ENCODE measurements around the gene VAV2. TPM values are rescaled to one million over a fixed set of nuclear protein-coding genes. Genes with fewer than 3 reads are reported as not detected.

Gene VAV2
- total RNA-seq, 1 experiment from 2014 or later: 3.5 TPM

DNA sequence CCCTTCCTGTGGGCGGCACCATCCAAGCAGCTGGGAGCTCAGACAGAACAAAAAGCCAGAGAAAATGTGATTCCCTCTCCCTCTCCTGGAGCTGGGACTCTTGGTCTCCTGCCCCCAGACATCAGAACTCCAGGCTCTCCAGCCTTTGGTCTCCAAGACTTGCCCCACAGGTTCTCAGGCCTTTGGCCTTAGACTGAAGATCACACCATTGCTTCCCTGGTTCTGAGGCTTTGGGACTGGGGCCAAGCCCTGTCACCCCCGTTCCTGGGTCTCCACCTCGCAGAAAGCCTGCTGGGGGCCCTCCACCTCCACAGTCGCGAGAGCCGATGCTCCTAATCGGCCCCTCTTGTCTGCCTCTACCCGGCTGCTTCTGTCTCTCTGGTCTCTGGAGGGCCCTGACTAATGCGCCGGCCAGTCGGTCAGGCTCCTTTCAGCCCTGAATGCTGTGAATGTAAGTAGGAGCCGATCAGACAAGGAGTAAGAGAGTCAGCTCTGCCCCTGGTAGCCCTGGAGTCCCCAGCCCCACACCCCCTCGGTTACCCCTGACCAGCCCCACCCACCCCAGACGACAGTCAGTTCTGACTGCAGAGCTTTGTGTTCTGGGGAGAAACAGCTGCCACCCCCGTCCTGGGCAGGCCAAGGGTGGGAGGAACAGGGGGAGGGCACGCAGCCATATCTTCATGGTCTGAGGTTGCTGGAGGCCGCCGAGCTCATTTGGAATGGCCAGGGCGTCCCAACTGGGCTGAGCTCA is 57.5 kb downstream of the VAV2 start:
- no peak overlapping the region for H3K27ac ChIP-seq (ENCODE audit: low read length)
- no peaks in the 10 kb centered on the region for H3K4me1 ChIP-seq (ENCODE audit: low read length)
- no peak overlapping the region for H3K4me3 ChIP-seq (ENCODE audit: low read length)
- no peaks in the 10 kb centered on the region for H3K36me3 ChIP-seq (ENCODE audit: insufficient read depth, low read length)
- no peak for DNase-seq
- H3K27me3 ChIP-seq (ENCODE audit: low read length): no peaks in the 10 kb centered on the region
- H4K20me1 ChIP-seq (ENCODE audit: insufficient read depth, low read depth, low read length): peaks cover 35% of the 10 kb centered on the region; the same call in 1 of the 2 replicates
- H3K4me2 ChIP-seq (ENCODE audit: low read depth, low read length, poor library complexity, severe bottlenecking): no peak overlapping the region
- no peaks in the 10 kb centered on the region for H3K79me2 ChIP-seq (ENCODE audit: low read length)
- no peaks in the 10 kb centered on the region for H3K9me2 ChIP-seq (replicated peaks; ENCODE audit: insufficient read depth, low read length)
- no peak overlapping the region for H3K9ac ChIP-seq (ENCODE audit: low read length)
- H3K9me3 ChIP-seq (ENCODE audit: low read length): no peaks in the 10 kb centered on the region
- no peak overlapping the region for H2AFZ ChIP-seq (ENCODE audit: low read length)

DNA sequence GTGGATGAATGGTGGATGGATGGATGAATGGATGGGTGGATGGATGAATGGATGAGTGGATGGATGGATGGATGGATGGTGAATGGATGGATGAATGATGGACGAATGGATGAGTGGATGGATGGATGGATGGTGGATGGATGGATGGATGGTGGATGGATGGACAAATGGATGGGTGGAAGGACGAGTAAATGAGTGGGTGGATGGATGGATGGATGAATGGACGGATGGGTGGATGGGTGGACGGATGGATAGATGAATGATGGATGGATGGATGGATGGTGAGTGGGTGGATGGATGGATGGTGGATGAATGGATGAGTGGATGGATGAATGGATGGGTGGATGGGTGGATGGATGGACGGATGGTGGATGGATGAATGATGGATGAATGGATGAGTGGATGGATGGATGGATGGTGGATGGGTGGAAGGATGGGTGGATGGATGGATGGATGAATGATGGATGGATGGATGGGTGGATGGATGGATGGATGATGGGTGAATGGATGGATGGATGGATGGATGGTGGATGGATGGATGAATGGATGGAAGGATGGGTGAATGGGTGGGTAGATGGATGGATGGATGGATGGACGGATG is 58.6 kb downstream of the VAV2 start:
- no peaks in the 10 kb centered on the region for H3K27me3 ChIP-seq (ENCODE audit: low read length)
- H3K9me3 ChIP-seq (ENCODE audit: low read length): no peaks in the 10 kb centered on the region
- no peaks in the 10 kb centered on the region for H3K36me3 ChIP-seq (ENCODE audit: insufficient read depth, low read length)
- H4K20me1 ChIP-seq (ENCODE audit: insufficient read depth, low read depth, low read length): peaks cover 27% of the 10 kb centered on the region; the same call in 1 of the 2 replicates
- H3K4me1 ChIP-seq (ENCODE audit: low read length): no peaks in the 10 kb centered on the region
- no peak overlapping the region for H3K4me2 ChIP-seq (ENCODE audit: low read depth, low read length, poor library complexity, severe bottlenecking)
- DNase-seq: no peak
- no peak overlapping the region for H3K4me3 ChIP-seq (ENCODE audit: low read length)
- H3K79me2 ChIP-seq (ENCODE audit: low read length): no peaks in the 10 kb centered on the region
- H3K27ac ChIP-seq (ENCODE audit: low read length): no peak overlapping the region
- no peak overlapping the region for H2AFZ ChIP-seq (ENCODE audit: low read length)
- no peak overlapping the region for H3K9ac ChIP-seq (ENCODE audit: low read length)
- no peaks in the 10 kb centered on the region for H3K9me2 ChIP-seq (replicated peaks; ENCODE audit: insufficient read depth, low read length)

DNA sequence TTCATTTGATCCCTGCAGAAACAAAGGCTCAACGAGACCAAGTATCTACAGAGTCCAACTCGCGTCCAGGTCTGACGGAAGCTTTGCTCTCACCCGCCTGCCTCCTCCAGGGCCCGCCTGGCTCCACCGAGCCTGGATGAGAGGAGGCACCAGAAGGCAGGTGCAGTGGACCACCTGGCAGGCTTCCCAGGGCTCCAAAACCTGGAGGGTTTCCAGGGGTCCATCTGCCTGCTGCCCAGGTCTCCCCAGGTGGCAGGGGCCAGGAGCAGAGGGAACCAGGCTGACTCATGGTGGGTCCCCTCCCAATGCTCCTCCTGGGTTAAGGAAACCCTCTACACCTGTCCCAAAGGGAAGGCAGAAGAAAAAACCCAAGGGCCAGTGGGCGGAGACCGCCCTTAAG is 59.5 kb downstream of the VAV2 start:
- no peak for DNase-seq
- no peaks in the 10 kb centered on the region for H3K36me3 ChIP-seq (ENCODE audit: insufficient read depth, low read length)
- no peaks in the 10 kb centered on the region for H3K79me2 ChIP-seq (ENCODE audit: low read length)
- no peak overlapping the region for H3K4me3 ChIP-seq (ENCODE audit: low read length)
- H3K9me3 ChIP-seq (ENCODE audit: low read length): no peaks in the 10 kb centered on the region
- H4K20me1 ChIP-seq (ENCODE audit: insufficient read depth, low read depth, low read length): peaks cover 31% of the 10 kb centered on the region; the same call in 1 of the 2 replicates
- no peak overlapping the region for H3K4me2 ChIP-seq (ENCODE audit: low read depth, low read length, poor library complexity, severe bottlenecking)
- no peaks in the 10 kb centered on the region for H3K27me3 ChIP-seq (ENCODE audit: low read length)
- no peak overlapping the region for H3K9ac ChIP-seq (ENCODE audit: low read length)
- no peak overlapping the region for H3K27ac ChIP-seq (ENCODE audit: low read length)
- H3K4me1 ChIP-seq (ENCODE audit: low read length): no peaks in the 10 kb centered on the region
- no peak overlapping the region for H2AFZ ChIP-seq (ENCODE audit: low read length)
- no peaks in the 10 kb centered on the region for H3K9me2 ChIP-seq (replicated peaks; ENCODE audit: insufficient read depth, low read length)

DNA sequence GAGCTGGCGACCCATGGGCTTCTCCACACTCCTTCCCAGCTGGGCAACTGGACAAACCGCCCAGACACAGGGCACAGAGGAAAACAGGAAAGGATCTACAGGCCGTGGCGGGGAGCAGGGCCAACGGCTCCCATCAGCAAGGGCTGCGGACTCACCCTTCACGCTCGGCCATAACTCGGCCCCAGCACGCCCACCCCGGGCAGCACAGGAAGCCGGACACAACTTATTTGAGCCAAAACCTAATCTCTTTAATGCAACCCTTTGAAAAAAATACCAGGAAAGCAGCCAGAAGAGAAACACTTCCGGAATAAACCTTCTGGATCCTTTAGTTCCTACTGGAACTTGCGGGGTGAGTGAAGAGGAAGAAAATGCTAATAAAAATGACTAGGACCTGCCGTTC is 59.9 kb downstream of the VAV2 start:
- Histone ChIP-seq H3K27ac (ENCODE audit: low read length) (no peak overlapping the region), H3K4me1 (ENCODE audit: low read length) (no peaks in the 10 kb centered on the region), H3K9me2 (replicated peaks; ENCODE audit: insufficient read depth, low read length) (no peaks in the 10 kb centered on the region), H3K27me3 (ENCODE audit: low read length) (no peaks in the 10 kb centered on the region), H3K4me3 (ENCODE audit: low read length) (no peak overlapping the region), H3K9me3 (ENCODE audit: low read length) (no peaks in the 10 kb centered on the region), H3K9ac (ENCODE audit: low read length) (no peak overlapping the region), H2AFZ (ENCODE audit: low read length) (no peak overlapping the region), H4K20me1 (ENCODE audit: insufficient read depth, low read depth, low read length) (peaks cover 31% of the 10 kb centered on the region; the same call in 1 of the 2 replicates), H3K79me2 (ENCODE audit: low read length) (no peaks in the 10 kb centered on the region), H3K36me3 (ENCODE audit: insufficient read depth, low read length) (no peaks in the 10 kb centered on the region), H3K4me2 (ENCODE audit: low read depth, low read length, poor library complexity, severe bottlenecking) (no peak overlapping the region)
- DNase-seq: no peak

DNA sequence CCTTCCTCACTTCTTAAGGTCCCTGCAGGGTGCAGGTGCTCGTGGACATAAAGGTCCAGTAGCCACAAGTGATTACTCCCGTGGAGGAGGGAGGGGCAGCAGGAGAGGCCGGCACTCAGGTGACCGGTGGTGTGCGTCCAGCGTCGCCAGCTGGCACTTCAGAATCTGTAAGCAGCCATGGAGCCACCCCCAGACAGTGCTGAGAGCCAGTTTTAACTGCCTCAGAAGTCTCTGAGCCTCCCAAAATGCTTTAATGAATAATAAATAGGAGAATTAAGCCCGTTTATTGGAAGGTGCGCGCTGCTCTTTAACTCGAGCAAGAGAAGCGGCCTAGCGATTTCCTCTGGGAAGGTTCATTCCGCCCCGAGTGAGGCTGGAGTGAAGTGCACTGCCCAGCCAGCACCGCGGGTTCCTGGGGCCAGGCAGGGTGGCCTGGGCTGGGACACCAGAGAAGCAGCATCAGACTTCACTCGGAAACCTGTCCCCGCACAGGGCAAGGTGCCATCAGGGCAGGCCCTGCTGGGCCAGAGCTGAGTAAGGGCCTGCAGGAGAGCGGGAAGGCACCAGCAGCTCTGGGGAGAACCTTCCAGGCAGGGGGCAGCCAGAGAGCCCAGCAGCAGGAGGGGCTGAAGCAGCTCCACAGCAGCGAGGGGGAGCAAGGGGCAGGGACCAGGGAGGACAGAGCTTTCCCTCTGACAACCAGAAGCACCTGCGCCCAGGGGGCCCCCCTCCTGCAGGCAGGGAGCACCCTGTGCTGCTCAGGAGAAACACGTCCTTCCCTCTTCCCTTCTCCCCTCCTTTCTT is 61.2 kb downstream of the VAV2 start:
- no peaks in the 10 kb centered on the region for H3K27me3 ChIP-seq (ENCODE audit: low read length)
- DNase-seq: no peak
- H3K79me2 ChIP-seq (ENCODE audit: low read length): no peaks in the 10 kb centered on the region
- H3K9ac ChIP-seq (ENCODE audit: low read length): no peak overlapping the region
- H4K20me1 ChIP-seq (ENCODE audit: insufficient read depth, low read depth, low read length): peaks cover 31% of the 10 kb centered on the region; the same call in 1 of the 2 replicates
- no peaks in the 10 kb centered on the region for H3K9me2 ChIP-seq (replicated peaks; ENCODE audit: insufficient read depth, low read length)
- H3K27ac ChIP-seq (ENCODE audit: low read length): no peak overlapping the region
- no peak overlapping the region for H2AFZ ChIP-seq (ENCODE audit: low read length)
- H3K4me3 ChIP-seq (ENCODE audit: low read length): no peak overlapping the region
- no peaks in the 10 kb centered on the region for H3K4me1 ChIP-seq (ENCODE audit: low read length)
- H3K36me3 ChIP-seq (ENCODE audit: insufficient read depth, low read length): no peaks in the 10 kb centered on the region
- H3K9me3 ChIP-seq (ENCODE audit: low read length): no peaks in the 10 kb centered on the region
- H3K4me2 ChIP-seq (ENCODE audit: low read depth, low read length, poor library complexity, severe bottlenecking): no peak overlapping the region

DNA sequence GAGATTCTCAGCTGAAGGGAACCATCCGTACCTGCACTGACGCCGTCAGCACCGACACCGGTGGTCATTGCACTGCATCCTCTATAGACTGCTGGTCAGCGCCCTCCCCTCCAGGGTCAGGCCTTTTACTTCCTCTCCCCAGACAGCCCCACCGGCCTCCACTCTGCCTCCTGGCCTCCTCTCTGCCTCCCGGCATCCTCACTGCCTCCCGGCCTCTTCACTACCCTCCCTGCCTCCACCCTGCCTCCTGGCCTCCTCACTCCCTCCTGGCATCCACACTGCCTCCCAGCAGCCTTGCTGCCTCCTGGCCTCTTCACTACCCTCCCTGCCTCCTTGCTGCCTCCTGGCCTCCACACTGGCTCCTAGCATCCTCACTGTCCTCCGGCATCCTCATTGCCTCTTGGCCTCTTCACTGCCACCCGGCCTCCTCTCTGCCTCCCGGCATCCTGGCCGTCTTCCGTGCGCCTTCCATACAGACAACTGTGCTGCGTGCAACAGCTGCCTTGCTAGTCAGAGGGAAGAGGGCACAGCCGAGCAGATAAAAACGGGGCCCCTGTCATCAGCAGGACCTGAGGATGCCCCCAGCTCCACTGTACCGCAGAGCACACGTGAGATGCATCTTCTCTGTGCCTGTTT is 62.0 kb downstream of the VAV2 start:
- DNase-seq: no peak
- Histone ChIP-seq H3K27ac (ENCODE audit: low read length) (no peak overlapping the region), H3K27me3 (ENCODE audit: low read length) (no peaks in the 10 kb centered on the region), H3K36me3 (ENCODE audit: insufficient read depth, low read length) (no peaks in the 10 kb centered on the region), H2AFZ (ENCODE audit: low read length) (no peak overlapping the region), H4K20me1 (ENCODE audit: insufficient read depth, low read depth, low read length) (peaks cover 31% of the 10 kb centered on the region; the same call in 1 of the 2 replicates), H3K9me3 (ENCODE audit: low read length) (no peaks in the 10 kb centered on the region), H3K9ac (ENCODE audit: low read length) (no peak overlapping the region), H3K9me2 (replicated peaks; ENCODE audit: insufficient read depth, low read length) (no peaks in the 10 kb centered on the region), H3K4me3 (ENCODE audit: low read length) (no peak overlapping the region), H3K79me2 (ENCODE audit: low read length) (no peaks in the 10 kb centered on the region), H3K4me2 (ENCODE audit: low read depth, low read length, poor library complexity, severe bottlenecking) (no peak overlapping the region), H3K4me1 (ENCODE audit: low read length) (no peaks in the 10 kb centered on the region)

DNA sequence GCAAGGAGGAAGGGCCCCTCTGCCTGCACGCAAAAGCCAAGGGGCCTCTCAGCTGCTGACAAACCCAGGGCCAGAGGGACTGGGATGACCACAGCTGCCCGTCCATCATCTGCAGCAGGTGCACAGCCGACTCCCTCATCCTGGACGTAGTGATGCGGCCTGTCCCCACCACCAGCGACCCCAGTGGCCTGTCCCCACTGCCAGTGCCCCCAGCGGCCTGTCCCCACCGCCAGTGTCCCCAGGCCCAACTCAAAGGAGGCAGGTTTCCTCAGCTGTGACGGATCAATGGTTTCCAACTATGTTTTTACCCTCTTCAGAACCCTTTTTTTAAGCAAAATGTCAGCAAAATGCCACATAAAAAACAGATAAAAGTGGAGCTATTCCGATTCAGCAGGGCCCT is 62.5 kb downstream of the VAV2 start:
- H3K4me1 ChIP-seq (ENCODE audit: low read length): no peaks in the 10 kb centered on the region
- no peak overlapping the region for H3K4me3 ChIP-seq (ENCODE audit: low read length)
- H3K27ac ChIP-seq (ENCODE audit: low read length): no peak overlapping the region
- H3K9me3 ChIP-seq (ENCODE audit: low read length): no peaks in the 10 kb centered on the region
- no peak overlapping the region for H3K9ac ChIP-seq (ENCODE audit: low read length)
- H3K36me3 ChIP-seq (ENCODE audit: insufficient read depth, low read length): no peaks in the 10 kb centered on the region
- no peak for DNase-seq
- H3K79me2 ChIP-seq (ENCODE audit: low read length): no peaks in the 10 kb centered on the region
- H4K20me1 ChIP-seq (ENCODE audit: insufficient read depth, low read depth, low read length): peaks cover 31% of the 10 kb centered on the region; the same call in 1 of the 2 replicates
- no peaks in the 10 kb centered on the region for H3K27me3 ChIP-seq (ENCODE audit: low read length)
- H3K9me2 ChIP-seq (replicated peaks; ENCODE audit: insufficient read depth, low read length): no peaks in the 10 kb centered on the region
- H3K4me2 ChIP-seq (ENCODE audit: low read depth, low read length, poor library complexity, severe bottlenecking): no peak overlapping the region
- no peak overlapping the region for H2AFZ ChIP-seq (ENCODE audit: low read length)

Measured in Karpas-422 (cell line).